Measurements from ENCODE around the gene CHKA. TPM values are rescaled to one million over a fixed set of nuclear protein-coding genes. Genes with fewer than 3 reads are reported as not detected.
A peak's percentile ranks its signal among the peaks of the same experiment; 100 is the strongest.

CHKA gene
- total RNA-seq, result 10 to 100 TPM; 15.1 to 20.2 (median 18.9) TPM

DNA sequence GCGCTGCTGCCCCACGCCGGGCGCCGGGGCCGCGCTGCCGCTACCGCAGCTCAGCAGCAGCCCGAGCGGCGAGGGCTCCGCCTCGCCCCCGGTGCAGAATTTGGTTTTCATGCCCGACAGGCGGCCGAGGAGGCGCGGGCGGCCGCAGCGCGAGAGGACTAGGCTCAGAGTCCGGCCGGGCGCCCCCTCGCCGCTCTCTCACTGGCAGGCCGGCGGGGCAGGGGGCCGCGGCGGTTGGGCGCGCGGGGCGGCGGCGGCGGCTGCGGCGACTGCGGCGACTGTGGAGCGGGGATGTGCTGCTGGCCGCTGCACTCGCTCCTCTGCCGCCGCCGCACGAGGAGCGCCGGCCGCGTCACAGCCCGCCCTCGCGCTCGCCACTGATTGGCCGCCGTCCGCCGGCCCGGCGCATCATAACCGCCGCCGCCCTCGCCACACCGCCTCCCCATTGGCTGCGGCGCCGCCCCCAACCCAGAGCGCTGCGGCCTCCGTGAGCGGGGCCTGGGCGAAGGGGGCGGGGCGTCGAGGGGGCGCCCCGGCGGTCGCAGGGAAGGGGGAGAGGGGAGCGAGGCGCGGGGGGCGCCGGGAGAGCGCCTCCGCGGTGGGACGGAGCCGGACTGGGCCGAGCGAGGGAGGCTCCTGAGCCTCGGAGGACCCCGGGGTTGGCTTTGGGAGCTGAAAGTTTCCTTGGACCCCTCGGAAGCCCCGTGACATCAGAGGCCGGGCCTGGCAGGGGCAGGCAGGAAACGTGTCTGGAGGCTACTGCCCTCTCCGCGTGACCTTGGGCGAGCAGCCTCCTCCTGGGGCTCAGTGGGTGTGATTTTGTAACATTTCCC, at the start of gene CHKA:
TSS of gene CHKA (minus strand) at position 322 of the 833 bp plus-strand sequence. CDS start at position 111, 211 bp downstream.
- ATAC-seq (peak; percentile 93 to 96), DNase-seq (peak; percentile 83)
- peak within 1 kb of the TSS; percentile 74 for H3K4me3 Mint-ChIP-seq
- H3K9me3 Mint-ChIP-seq, result no peaks in the 10 kb centered on the region
- H3K4me1 Mint-ChIP-seq (ENCODE audit: low read depth), result peaks cover 7% of the 10 kb centered on the region
- H3K36me3 Mint-ChIP-seq (ENCODE audit: insufficient read depth), result no peaks in the 10 kb centered on the region
- no peaks in the 10 kb centered on the region for H3K27me3 Mint-ChIP-seq (ENCODE audit: low read depth)

DNA sequence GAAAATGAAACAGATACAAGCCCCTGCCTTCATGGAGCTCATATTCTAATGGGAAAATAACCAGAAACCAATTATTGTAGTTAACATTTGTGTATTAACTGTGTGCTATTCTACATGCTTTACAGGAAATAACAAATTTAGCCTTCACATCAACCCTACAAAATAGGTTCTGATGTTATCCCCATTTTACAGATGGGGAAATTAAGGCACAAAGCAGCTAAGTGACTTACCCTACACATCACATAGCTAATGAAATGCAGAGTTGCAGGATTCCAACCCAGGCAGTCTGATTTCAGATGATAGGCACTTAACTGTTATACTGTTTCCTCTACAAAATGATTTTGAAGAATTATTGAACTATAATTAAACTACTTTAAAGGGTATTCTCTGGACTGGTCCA, 48.3 kb upstream of the CHKA start:
- H3K4me3 Mint-ChIP-seq, result no peak overlapping the region
- no peak for ATAC-seq
- peaks cover 24% of the 10 kb centered on the region for H3K36me3 Mint-ChIP-seq (ENCODE audit: insufficient read depth)

DNA sequence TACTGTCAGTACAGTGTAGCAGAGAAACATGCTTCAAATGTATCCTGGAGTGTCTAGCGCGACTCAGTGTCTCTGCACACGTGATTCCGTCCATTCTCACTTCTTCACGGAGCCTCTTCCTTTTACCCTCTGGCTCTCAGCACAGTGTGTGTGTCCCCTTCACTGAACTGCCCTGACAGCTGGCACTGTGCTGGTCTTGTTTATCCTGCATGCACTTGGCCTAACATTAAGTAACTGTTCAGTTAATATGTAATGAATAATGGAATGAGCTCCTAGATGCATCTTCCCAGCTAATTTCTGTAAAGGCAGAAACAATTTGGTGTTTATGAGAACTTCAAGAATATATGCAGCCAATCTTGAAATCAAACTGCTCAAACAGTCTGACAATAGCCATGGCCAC, 47.5 kb upstream of the CHKA start:
- H3K36me3 Mint-ChIP-seq (ENCODE audit: insufficient read depth), result peaks cover 21% of the 10 kb centered on the region
- no peaks in the 10 kb centered on the region for H3K4me1 Mint-ChIP-seq (ENCODE audit: low read depth)
- H3K27me3 Mint-ChIP-seq (ENCODE audit: low read depth), result no peaks in the 10 kb centered on the region
- no peak overlapping the region for H3K4me3 Mint-ChIP-seq
- DNase-seq (no peak), ATAC-seq (no peak)
- H3K9me3 Mint-ChIP-seq, result no peaks in the 10 kb centered on the region

More for the DNA sequence above, 48.3 kb upstream of the CHKA start:
- no peak for DNase-seq
- no peaks in the 10 kb centered on the region for H3K4me1 Mint-ChIP-seq (ENCODE audit: low read depth)
- no peaks in the 10 kb centered on the region for H3K27me3 Mint-ChIP-seq (ENCODE audit: low read depth)
- H3K9me3 Mint-ChIP-seq, result no peaks in the 10 kb centered on the region

DNA sequence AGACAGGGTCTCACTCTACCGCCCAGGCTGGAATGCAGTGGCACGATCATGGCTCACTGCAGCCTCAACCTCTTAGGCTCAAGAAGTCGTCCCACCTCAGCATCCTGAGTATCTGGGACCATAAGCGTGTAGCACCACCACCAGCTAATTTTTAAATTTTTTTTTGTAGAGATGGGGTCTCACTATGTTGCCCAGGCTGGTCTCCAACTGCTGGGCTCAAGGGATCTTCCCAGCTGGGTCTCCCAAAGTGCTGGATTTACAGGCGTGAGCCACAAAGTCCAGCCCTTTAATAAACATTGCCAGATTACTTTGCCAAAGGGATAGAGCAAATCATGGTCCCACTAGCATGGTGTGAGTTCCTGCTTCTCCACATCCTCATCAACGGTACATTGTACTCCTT, 46.3 kb upstream of the CHKA start:
- H3K27me3 Mint-ChIP-seq (ENCODE audit: low read depth), result no peaks in the 10 kb centered on the region
- H3K4me3 Mint-ChIP-seq, result no peak overlapping the region
- H3K9me3 Mint-ChIP-seq, result no peaks in the 10 kb centered on the region
- peaks cover 22% of the 10 kb centered on the region for H3K36me3 Mint-ChIP-seq (ENCODE audit: insufficient read depth)
- H3K4me1 Mint-ChIP-seq (ENCODE audit: low read depth), result no peaks in the 10 kb centered on the region
- no peak for ATAC-seq
- DNase-seq, result no peak

DNA sequence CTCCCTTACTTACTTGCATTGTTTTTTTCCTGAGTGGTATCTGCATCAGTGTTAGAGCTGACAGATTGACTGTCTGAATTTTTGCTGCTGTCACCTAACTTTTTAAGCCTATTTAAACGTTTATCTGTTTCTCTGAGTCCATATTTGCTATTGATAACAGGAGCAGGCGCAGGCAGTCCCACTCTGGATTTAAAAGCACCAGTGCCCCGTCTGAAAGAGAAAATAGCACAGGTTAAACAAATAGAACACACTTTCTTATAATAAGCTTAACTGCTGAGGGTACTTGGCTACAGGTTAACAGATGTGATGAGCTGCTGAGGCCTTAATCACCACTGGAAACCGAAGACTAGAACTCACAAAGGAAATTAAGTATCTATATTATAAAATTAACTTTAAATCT, 45.8 kb upstream of the CHKA start:
- Mint-ChIP-seq H3K4me3 (no peak overlapping the region), H3K9me3 (no peaks in the 10 kb centered on the region), H3K36me3 (ENCODE audit: insufficient read depth) (peaks cover 24% of the 10 kb centered on the region), H3K27me3 (ENCODE audit: low read depth) (no peaks in the 10 kb centered on the region), H3K4me1 (ENCODE audit: low read depth) (no peaks in the 10 kb centered on the region)
- ATAC-seq (no peak), DNase-seq (no peak)

DNA sequence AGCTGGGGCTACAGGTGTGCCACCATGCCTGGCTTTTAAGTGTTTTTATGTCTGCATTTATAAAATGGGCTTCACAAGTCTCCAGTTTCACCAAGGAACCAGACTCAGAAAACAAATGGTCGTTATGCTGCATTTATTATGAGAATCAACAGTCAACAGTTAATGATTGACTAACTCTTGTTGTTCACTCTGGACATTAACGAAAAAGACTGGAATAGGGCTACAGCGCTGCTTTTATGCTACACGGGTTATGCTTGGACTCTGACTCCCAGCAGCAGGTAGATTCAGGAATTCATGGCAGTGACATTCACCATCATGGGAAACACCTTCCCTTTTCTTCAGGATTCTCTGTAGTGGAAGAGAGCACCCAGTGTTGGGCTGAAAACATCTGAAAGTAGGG, 44.4 kb upstream of the CHKA start:
- Mint-ChIP-seq H3K27me3 (ENCODE audit: low read depth) (no peaks in the 10 kb centered on the region), H3K4me1 (ENCODE audit: low read depth) (no peaks in the 10 kb centered on the region), H3K4me3 (no peak overlapping the region), H3K9me3 (no peaks in the 10 kb centered on the region), H3K36me3 (ENCODE audit: insufficient read depth) (peaks cover 29% of the 10 kb centered on the region)
- ATAC-seq, result no peak
- DNase-seq, result no peak

DNA sequence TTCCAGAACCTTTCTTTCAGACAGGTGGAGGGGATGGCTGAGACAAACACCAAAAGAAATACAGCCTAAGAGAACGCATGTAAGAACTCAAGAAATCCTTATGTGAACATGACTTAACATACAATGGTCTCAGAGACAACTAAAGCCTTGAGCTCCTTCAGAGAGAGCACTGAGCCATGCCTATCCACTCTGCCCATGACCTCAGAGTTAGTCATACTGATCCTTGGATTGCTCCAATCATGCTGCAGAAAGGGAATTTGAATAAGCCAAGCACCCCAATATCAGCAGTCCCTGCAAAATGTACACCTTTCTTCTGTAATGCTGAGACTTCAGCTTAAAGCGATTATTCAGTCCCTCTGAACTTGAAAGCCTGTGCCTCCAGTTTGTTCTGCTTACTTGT, 43.2 kb upstream of the CHKA start:
- H3K4me3 Mint-ChIP-seq, result no peak overlapping the region
- ATAC-seq, result no peak

DNA sequence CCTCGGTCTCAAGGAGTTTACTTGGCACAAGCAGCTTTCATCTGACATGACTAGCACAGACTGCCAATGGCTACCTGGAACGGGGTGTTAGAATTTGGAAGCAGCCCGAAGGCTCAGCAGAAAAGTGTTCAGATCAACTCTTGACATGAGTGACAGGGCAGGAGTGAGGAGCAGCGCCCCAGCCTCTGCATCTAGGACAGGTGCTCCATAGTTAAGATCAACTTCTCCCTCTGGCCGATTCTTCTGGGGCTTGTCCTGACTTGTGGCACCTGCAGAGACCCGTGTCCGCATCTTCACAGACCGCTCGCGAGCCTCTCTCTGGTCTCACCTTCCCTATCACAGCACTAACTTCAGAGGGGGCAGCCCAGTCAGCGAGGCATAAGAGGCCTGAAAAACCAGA, 42.5 kb upstream of the CHKA start:
- peaks cover 26% of the 10 kb centered on the region for H3K36me3 Mint-ChIP-seq (ENCODE audit: insufficient read depth)
- ATAC-seq (no peak), DNase-seq (no peak)
- no peaks in the 10 kb centered on the region for H3K27me3 Mint-ChIP-seq (ENCODE audit: low read depth)
- H3K9me3 Mint-ChIP-seq, result no peaks in the 10 kb centered on the region
- H3K4me1 Mint-ChIP-seq (ENCODE audit: low read depth), result no peaks in the 10 kb centered on the region
- no peak overlapping the region for H3K4me3 Mint-ChIP-seq

More for the DNA sequence above, 43.2 kb upstream of the CHKA start:
- H3K9me3 Mint-ChIP-seq, result no peaks in the 10 kb centered on the region
- no peak for DNase-seq
- peaks cover 24% of the 10 kb centered on the region for H3K36me3 Mint-ChIP-seq (ENCODE audit: insufficient read depth)
- H3K27me3 Mint-ChIP-seq (ENCODE audit: low read depth), result no peaks in the 10 kb centered on the region
- no peaks in the 10 kb centered on the region for H3K4me1 Mint-ChIP-seq (ENCODE audit: low read depth)

DNA sequence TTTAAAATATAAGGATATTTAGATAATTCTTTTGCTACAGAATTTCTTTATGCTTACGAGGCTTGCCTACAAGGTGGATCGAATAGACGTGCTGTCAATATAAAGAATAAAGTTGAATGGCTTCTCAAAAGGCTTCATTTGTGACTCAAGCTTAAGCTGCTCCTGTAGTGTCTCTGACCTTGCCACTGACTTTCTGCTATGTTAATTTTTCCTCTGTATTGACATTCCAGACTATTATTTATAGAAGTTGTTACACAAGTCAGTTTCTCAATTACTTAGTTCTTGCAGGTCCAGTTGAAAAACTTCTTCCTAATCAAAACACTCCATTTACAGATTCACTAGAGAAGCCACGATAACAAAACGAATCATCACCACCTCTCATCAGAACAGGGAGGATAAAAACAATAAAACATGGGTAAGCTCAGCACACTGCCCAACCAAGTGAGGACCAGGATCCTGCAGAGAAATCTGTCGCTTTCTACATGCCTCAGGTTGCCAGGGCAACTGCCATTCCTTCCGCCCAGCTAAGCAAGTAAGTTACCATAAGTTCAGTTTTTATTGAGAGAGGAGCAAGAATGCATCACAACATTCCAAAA, 39.0 kb upstream of the CHKA start:
- no peaks in the 10 kb centered on the region for H3K9me3 Mint-ChIP-seq
- peaks cover 28% of the 10 kb centered on the region for H3K36me3 Mint-ChIP-seq (ENCODE audit: insufficient read depth)
- no peak for DNase-seq
- ATAC-seq, result no peak
- H3K27me3 Mint-ChIP-seq (ENCODE audit: low read depth), result no peaks in the 10 kb centered on the region
- H3K4me1 Mint-ChIP-seq (ENCODE audit: low read depth), result no peaks in the 10 kb centered on the region
- H3K4me3 Mint-ChIP-seq, result no peak overlapping the region

DNA sequence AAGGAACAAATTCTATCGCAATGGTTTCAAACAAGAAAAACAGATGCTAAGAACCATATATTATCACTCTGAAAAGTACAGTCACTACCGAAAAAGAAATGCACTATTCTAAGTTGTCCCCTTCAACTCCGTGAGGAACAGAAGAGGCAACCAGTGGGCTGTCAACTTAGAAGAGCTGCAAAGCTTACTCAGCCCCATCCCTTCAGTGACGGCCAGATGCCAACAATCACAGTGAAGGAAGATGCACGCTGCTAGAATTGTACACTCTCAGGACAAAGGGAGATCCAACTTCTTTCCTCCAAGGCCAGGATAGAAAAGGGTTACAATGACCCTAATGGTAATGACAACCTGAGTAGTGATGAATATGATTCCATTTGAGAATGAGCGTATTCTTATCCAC, 38.5 kb upstream of the CHKA start:
- DNase-seq (no peak), ATAC-seq (no peak)
- H3K27me3 Mint-ChIP-seq (ENCODE audit: low read depth), result no peaks in the 10 kb centered on the region
- H3K4me3 Mint-ChIP-seq, result no peak overlapping the region
- H3K9me3 Mint-ChIP-seq, result no peaks in the 10 kb centered on the region
- no peaks in the 10 kb centered on the region for H3K4me1 Mint-ChIP-seq (ENCODE audit: low read depth)
- H3K36me3 Mint-ChIP-seq (ENCODE audit: insufficient read depth), result peaks cover 28% of the 10 kb centered on the region

DNA sequence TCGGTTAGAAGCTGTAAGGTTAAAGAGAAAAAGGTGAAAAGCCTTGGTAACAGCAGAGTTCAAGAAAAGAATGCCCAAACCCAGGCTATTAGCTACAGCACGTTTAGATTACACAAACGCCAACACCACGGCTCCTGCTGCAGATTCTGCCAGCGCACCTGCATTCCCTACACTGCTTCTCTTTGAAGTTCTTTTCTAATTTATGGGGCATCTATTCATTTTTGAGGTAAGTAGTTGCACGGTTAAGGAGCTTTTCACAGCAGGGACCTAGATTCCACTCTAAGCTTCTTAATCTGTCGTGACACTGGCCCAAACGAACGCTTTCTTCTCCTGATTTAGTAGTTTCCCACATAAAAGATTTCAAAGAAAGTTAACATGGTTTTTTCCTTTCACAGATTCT, 38.0 kb upstream of the CHKA start:
- H3K9me3 Mint-ChIP-seq, result no peaks in the 10 kb centered on the region
- no peaks in the 10 kb centered on the region for H3K27me3 Mint-ChIP-seq (ENCODE audit: low read depth)
- H3K4me3 Mint-ChIP-seq, result no peak overlapping the region
- ATAC-seq (no peak), DNase-seq (no peak)
- H3K4me1 Mint-ChIP-seq (ENCODE audit: low read depth), result no peaks in the 10 kb centered on the region
- peaks cover 28% of the 10 kb centered on the region for H3K36me3 Mint-ChIP-seq (ENCODE audit: insufficient read depth)

DNA sequence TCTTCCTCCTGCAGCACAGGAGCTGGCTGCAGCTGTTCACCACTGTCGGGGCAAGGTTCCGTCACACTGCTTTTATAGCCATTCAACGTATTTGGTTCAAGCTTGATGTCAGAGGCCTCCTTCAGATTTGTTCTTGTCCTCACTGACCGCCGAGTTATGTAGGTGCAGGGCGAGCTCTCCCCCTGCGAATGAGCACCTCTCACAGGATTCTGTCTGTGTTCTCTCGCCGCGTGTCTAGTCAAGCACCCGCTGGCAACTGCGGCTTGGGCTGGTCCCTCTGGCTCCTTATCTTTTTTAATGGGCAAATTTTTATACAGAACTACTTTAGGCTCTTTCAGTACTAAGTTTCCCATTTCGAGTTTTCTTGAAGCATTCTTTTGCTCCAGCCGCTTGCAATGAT, 37.4 kb upstream of the CHKA start:
- Mint-ChIP-seq H3K27me3 (ENCODE audit: low read depth) (no peaks in the 10 kb centered on the region), H3K4me1 (ENCODE audit: low read depth) (no peaks in the 10 kb centered on the region), H3K4me3 (no peak overlapping the region), H3K36me3 (ENCODE audit: insufficient read depth) (peaks cover 28% of the 10 kb centered on the region), H3K9me3 (no peaks in the 10 kb centered on the region)
- ATAC-seq (no peak), DNase-seq (no peak)

DNA sequence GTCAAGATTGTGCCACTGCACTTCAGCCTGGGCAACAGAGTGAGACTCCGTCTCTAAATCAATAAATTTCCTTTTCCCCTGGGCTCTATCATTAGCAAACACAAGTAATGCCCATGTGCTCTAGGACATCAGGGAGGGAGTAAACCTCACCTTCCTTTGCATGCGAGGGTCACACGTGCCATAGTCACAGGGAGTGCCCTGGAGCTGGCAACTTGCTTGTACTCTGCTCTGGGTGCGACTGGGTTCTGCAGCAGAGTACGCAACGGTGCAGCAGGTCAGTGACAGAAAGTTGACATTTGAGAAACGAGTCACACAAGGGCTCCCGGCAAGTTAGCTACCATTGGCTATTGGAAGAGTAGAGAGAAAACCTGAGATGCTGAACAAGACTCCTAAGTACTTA, 32.6 kb upstream of the CHKA start:
- H3K4me3 Mint-ChIP-seq, result no peak overlapping the region
- H3K4me1 Mint-ChIP-seq (ENCODE audit: low read depth), result no peaks in the 10 kb centered on the region
- no peak for DNase-seq
- no peak for ATAC-seq
- no peaks in the 10 kb centered on the region for H3K27me3 Mint-ChIP-seq (ENCODE audit: low read depth)
- H3K36me3 Mint-ChIP-seq (ENCODE audit: insufficient read depth), result peaks cover 10% of the 10 kb centered on the region
- H3K9me3 Mint-ChIP-seq, result no peaks in the 10 kb centered on the region

DNA sequence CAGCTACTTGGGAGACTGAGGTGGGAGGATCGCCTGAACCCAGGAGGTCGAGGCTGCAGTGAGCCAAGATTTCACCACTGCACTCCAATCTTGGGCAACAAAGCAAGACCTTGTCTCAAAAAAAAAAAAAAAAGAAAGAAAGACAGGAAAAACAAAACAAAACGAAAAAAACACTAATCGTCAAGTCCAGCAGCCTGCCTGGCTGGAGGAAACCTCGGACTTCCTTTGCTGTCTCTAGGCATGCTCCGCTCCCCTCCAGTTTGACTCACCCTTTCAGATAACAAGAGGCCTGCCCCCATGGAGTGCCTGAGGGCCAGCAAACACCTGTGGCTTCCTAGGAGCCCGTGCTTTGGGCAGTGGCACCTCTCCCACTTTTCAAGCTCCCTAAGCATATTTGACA, 28.8 kb upstream of the CHKA start:
- no peaks in the 10 kb centered on the region for H3K4me1 Mint-ChIP-seq (ENCODE audit: low read depth)
- DNase-seq, result no peak
- H3K9me3 Mint-ChIP-seq, result no peaks in the 10 kb centered on the region
- peaks cover 2% of the 10 kb centered on the region for H3K27me3 Mint-ChIP-seq (ENCODE audit: low read depth)
- no peak overlapping the region for H3K4me3 Mint-ChIP-seq
- ATAC-seq, result no peak
- no peaks in the 10 kb centered on the region for H3K36me3 Mint-ChIP-seq (ENCODE audit: insufficient read depth)

DNA sequence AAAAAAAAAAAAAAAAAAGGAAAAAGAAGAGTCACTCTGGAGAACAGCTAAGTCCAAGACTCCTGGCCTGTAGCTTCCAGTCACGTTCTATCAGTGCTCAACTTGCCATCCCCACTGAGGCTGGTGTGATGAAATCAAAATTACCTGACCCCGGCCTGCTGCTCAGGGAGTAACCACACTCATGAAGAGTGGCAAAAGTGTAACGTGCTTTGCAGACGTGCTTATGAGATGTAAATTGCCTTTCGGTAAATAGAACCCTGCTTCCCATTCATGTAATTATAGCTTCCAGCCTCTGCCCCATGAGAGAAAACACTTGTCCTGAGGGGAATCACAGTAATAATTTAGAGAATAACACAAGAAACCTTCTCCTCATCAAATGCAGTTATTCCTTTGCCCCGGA, 28.2 kb upstream of the CHKA start:
- Mint-ChIP-seq H3K4me1 (ENCODE audit: low read depth) (no peaks in the 10 kb centered on the region), H3K27me3 (ENCODE audit: low read depth) (peaks cover 2% of the 10 kb centered on the region), H3K4me3 (no peak overlapping the region), H3K9me3 (no peaks in the 10 kb centered on the region), H3K36me3 (ENCODE audit: insufficient read depth) (no peaks in the 10 kb centered on the region)
- ATAC-seq (no peak), DNase-seq (no peak)
